MM.1S (cell line): ENCODE measurements around the gene WDR37.

Experiments
- CTCF ChIP-seq: fragments of 300-600 bp; sonication (generic); IDR thresholded peaks from 2 replicates; pipeline ENCODE4 v1.5.1; 2016; ENCODE audit warnings: antibody characterized with exemption, low read length, mixed read lengths
- EZH2 ChIP-seq: fragments of 300-600 bp; sonication (generic); optimal IDR thresholded peaks from 2 replicates; pipeline ENCODE3; 2017; ENCODE audit warnings: low read depth, mild to moderate bottlenecking, antibody characterized with exemption, low read length, mixed read lengths
- EZH2phosphoT487 ChIP-seq: fragments of 300-600 bp; sonication (generic); IDR thresholded peaks from 2 replicates; pipeline ENCODE4 v1.6.1; 2018; ENCODE audit warnings: antibody characterized with exemption, low read length

DNA sequence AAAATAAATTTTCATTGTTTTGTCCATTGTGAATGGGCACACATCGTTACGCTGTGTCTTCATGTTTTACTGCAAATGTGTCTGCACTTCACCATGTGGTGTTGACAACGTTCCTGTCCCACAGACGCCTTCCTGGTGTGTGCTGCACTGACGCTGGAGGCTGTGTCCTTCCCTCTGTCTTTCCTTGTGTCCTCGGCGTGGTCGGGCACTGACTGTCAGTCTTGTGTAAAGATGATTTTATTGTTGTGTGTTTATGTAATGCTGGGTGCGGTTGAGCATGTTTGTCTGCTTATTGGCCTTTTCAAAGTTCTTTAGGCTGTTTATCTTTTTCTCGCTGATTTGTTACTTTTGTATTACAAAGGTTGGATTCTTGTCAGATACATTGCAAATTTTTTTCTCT is 48.6 kb upstream of the WDR37 start:
- TF ChIP-seq CTCF (no peak), EZH2 (no peak), EZH2phosphoT487 (no peak)
